ENCODE measurements around the gene TAS2R13.
A peak's percentile ranks its signal among the peaks of the same experiment; 100 is the strongest.

Gene TAS2R13

DNA sequence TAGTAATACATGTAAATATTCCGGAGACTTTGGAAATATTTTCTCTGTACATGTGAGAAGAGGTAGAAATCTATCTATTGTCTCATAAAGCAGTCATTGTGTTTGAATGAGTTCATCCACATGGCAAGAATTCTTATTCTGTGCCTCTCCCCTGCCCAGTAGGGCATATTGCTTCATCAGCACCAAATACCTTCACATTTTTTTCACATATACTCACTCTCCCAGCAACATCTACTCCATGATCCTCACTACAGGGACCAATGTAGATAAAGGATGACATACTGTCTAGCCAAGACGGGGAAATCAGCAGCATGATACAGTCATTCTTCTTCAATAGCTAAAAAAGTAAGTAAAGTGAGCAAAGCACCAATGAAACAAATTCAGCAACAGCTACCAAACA, 31.0 kb upstream of the TAS2R13 start:
- no peak overlapping the region for H3K4me3 ChIP-seq (ENCODE audit: low read length)
- DNase-seq (ENCODE audit: low read depth) = peak; percentile 84
- TF ChIP-seq, protein P1, sequence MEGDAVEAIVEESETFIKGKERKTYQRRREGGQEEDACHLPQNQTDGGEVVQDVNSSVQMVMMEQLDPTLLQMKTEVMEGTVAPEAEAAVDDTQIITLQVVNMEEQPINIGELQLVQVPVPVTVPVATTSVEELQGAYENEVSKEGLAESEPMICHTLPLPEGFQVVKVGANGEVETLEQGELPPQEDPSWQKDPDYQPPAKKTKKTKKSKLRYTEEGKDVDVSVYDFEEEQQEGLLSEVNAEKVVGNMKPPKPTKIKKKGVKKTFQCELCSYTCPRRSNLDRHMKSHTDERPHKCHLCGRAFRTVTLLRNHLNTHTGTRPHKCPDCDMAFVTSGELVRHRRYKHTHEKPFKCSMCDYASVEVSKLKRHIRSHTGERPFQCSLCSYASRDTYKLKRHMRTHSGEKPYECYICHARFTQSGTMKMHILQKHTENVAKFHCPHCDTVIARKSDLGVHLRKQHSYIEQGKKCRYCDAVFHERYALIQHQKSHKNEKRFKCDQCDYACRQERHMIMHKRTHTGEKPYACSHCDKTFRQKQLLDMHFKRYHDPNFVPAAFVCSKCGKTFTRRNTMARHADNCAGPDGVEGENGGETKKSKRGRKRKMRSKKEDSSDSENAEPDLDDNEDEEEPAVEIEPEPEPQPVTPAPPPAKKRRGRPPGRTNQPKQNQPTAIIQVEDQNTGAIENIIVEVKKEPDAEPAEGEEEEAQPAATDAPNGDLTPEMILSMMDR (conservative IDR thresholded peaks at IDR 0.05; ENCODE audit: low read length) = no peak

DNA sequence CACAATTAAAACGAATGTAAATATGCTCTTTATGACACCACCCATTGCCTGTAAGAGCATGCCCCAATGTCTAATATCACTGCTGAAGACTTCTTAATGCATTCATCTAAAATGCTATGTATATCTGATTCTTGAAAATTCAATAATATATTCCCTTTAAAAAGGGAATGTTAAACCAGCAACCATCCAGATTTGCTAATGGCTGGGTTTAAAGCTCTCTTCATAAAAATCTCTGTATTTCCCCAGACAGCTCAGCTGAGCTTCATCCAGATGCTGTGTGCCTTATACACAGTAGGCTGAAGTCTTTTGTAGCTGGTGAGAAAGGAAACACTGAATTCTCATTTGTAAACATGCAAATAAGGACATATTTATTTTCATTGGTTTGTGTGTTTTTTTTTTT, 29.8 kb upstream of the TAS2R13 start, which contains the start of gene TAS2R14:
TSS of gene TAS2R14 (minus strand) at position 101 of the 400 bp plus-strand sequence. CDS start at position 45, 56 bp downstream.
- no peak for DNase-seq (ENCODE audit: low read depth)
- TF ChIP-seq, protein P1 (conservative IDR thresholded peaks at IDR 0.05; ENCODE audit: low read length) = no peak
- H3K4me3 ChIP-seq (ENCODE audit: low read length) = no peak within 1 kb of the TSS

DNA sequence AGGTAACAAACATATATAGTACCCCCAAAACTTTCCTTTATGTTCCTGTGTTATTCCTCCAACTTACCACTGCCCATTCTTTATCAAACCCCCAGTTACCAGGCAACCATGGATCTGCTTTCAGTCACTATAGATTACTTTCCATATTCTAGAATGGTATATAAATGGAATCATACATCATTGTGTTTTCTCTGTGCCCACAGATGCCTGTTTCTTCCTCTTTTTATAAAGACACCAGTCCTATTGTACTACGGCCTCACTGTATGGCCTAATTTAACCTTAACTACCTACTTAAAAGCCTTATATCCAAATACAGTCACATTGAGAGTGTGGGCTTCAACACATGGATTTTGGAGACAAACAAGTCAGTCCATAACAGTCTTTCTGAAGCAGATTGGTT, 27.1 kb upstream of the TAS2R13 start:
- no peak for DNase-seq (ENCODE audit: low read depth)
- no peak overlapping the region for H3K4me3 ChIP-seq (ENCODE audit: low read length)
- TF ChIP-seq, protein P1 (conservative IDR thresholded peaks at IDR 0.05; ENCODE audit: low read length) = no peak

DNA sequence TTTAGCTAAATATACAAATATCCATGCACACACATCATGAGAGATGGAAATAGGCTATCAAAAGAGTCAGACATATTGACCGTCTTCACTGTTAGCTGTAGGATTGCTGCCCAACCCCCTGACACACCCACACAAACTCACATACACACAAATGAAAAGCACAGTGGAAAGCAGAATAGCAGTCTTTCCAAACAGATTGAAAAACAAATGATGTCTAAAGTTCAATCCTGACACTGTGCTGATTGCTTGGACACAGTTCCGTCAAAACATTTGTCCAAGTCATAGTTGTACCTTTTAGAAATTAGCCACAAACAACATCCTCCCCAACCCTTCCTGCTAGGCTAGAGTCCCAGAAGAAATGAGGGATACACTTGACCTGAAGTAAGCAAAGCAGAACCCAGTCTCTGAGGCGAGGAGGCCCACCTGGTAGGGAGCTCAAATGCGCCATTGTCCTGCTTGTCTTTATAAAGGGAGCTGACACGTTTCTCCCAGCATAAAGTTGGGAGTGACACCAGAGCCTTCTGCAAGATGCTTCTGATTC, 19.5 kb upstream of the TAS2R13 start, which contains the start of gene PRH2:
TSS of gene PRH2 (plus strand) at position 491 of the 541 bp plus-strand sequence. CDS start at position 529, 38 bp downstream.
- TF ChIP-seq, protein P1 (conservative IDR thresholded peaks at IDR 0.05; ENCODE audit: low read length) = no peak
- H3K4me3 ChIP-seq (ENCODE audit: low read length) = no peak within 1 kb of the TSS
- no peak for DNase-seq (ENCODE audit: low read depth)

DNA sequence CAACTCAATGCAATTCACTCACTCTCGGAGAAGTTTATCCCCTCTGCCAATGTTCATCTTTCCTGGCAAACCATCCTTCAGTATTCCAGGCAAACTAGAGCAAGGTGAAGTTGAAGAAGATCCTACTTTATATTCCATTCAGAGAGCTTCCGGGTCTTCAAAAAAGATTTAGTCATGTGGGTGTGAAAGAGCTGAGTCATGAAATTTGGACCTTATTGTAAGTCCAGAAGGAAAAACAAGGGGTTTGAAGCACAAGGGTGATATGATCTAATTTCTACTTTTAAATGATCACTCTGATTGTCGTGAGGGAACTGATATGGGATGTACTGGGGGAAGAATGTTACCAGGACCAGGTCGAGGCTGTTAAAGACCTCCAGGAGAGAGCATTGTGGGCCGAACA, 16.9 kb upstream of the TAS2R13 start:
- TF ChIP-seq, protein P1 (conservative IDR thresholded peaks at IDR 0.05; ENCODE audit: low read length) = no peak
- H3K4me3 ChIP-seq (ENCODE audit: low read length) = no peak overlapping the region
- no peak for DNase-seq (ENCODE audit: low read depth)

DNA sequence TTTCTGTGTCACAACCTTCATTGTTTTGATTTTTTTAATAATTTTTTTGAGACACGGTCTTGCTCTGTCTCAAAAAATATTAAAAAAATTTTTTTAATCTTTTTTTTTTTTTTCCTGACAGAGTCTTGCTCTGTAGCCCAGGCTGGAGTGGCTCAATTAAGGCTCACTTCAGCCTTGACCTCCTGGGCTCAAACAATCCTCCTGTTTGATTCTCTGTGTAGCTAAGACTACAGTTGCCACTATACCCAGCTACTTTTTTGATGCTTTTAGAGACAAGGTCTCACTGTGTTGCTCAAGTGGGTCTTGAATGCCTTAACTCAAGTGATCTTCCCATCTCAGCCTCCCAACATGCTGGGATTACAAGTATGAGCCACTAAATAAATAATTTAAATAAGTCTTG, 10.4 kb upstream of the TAS2R13 start:
- no peak for DNase-seq (ENCODE audit: low read depth)
- TF ChIP-seq, protein P1 (conservative IDR thresholded peaks at IDR 0.05; ENCODE audit: low read length) = no peak
- H3K4me3 ChIP-seq (ENCODE audit: low read length) = no peak overlapping the region

DNA sequence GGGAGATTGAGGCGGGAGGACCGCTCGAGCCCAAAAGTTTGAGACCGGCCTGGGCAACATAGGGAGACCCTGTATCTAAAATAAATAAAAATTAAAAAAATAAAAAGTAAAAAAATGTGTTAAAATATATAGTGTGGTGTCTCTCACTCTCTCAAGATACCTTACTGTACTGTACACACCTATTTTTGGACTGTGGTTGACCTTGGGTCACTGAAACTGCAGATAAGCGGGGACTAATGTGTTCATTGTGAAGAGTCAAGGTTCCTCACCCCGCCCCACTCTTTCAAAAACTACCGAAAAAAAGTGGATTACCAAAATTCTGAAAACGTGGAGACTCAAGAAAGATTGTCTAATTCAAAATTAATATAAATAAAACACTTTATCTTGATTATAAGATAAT, 1.0 kb upstream of the TAS2R13 start:
- no peak overlapping the region for H3K4me3 ChIP-seq (ENCODE audit: low read length)
- TF ChIP-seq, protein P1 (conservative IDR thresholded peaks at IDR 0.05; ENCODE audit: low read length) = no peak
- DNase-seq (ENCODE audit: low read depth) = no peak

All from AG10803 (cell line).